OCI-LY3 (cell line): Measurements from ENCODE around the gene REEP3.

Experiments used
- EZH2phosphoT487 ChIP-seq: fragments of 200-600 bp; shearing (Covaris generic); IDR thresholded peaks from 2 replicates; pipeline ENCODE4 v1.6.1; 2018; ENCODE audit warnings: antibody characterized with exemption, mixed run types, low read depth
- TF ChIP-seq, protein P1 (sequence below): fragments of 200-600, 300-600 bp; sonication (generic); IDR thresholded peaks from 2 replicates; pipeline ENCODE4 v1.5.1; 2014; ENCODE audit warnings: antibody characterized with exemption, low read length, low read depth

DNA sequence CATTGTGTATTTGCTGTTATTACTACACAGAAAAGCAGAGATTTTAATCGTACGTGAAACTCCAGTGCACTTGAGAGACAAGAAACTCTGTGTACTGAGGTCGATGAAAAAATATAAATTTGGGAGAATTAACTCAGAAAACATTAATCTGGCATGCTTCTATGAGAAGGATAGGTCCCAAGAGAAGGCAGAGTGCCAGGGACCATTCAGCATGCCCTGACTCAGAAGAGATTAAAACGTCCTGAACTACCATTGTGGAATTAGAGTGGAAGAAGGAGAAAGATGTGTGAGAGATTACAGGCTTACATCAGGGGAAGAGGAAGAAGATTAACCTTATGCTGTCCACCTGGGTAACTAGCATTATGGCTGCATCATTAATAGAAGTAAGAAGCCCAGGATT, 72.4 kb downstream of the REEP3 start:
- TF ChIP-seq, protein P1, sequence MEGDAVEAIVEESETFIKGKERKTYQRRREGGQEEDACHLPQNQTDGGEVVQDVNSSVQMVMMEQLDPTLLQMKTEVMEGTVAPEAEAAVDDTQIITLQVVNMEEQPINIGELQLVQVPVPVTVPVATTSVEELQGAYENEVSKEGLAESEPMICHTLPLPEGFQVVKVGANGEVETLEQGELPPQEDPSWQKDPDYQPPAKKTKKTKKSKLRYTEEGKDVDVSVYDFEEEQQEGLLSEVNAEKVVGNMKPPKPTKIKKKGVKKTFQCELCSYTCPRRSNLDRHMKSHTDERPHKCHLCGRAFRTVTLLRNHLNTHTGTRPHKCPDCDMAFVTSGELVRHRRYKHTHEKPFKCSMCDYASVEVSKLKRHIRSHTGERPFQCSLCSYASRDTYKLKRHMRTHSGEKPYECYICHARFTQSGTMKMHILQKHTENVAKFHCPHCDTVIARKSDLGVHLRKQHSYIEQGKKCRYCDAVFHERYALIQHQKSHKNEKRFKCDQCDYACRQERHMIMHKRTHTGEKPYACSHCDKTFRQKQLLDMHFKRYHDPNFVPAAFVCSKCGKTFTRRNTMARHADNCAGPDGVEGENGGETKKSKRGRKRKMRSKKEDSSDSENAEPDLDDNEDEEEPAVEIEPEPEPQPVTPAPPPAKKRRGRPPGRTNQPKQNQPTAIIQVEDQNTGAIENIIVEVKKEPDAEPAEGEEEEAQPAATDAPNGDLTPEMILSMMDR, result no peak
- no peak for TF ChIP-seq EZH2phosphoT487
